GM23248 (cell line): ENCODE data around the gene CTNND2. TPM values are rescaled to one million over a fixed set of nuclear protein-coding genes. Genes with fewer than 3 reads are reported as not detected.

Source experiments
- DNase-seq: peaks from one replicate; pipeline ENCODE4 v3.0.0-alpha.2; 2015
- H2AFZ ChIP-seq: fragments of 200-600 bp; sonication (generic); 2 replicates; pipeline ENCODE4 v1.6.1; 2016; ENCODE audit warnings: antibody characterized with exemption
- H3F3A ChIP-seq: fragments of 200-600 bp; sonication (generic); 2 replicates; pipeline ENCODE4 v1.6.1; 2016; ENCODE audit warnings: mild to moderate bottlenecking, antibody characterized with exemption, mixed run types; ENCODE audit not compliant: insufficient read depth
- H3K27ac ChIP-seq: fragments of 200-600 bp; sonication (generic); 2 replicates; pipeline ENCODE4 v1.5.1; 2016; ENCODE audit warnings: mild to moderate bottlenecking
- H3K27me3 ChIP-seq: fragments of 200-600 bp; sonication (generic); replicated peaks from 2 replicates; pipeline ENCODE4 v1.6.1; 2016; ENCODE audit warnings: mild to moderate bottlenecking; ENCODE audit not compliant: insufficient read depth
- H3K36me3 ChIP-seq: fragments of 200-600 bp; sonication (generic); 2 replicates; pipeline ENCODE4 v1.6.1; 2016; ENCODE audit warnings: low read depth, mild to moderate bottlenecking
- H3K4me1 ChIP-seq: fragments of 200-600 bp; sonication (generic); 2 replicates; pipeline ENCODE4 v1.6.1; 2016; ENCODE audit warnings: mild to moderate bottlenecking; ENCODE audit not compliant: insufficient read depth
- H3K4me2 ChIP-seq: fragments of 200-600 bp; sonication (generic); one replicate; pipeline ENCODE4 v1.6.1; 2016; ENCODE audit warnings: mild to moderate bottlenecking; ENCODE audit not compliant: unreplicated experiment
- H3K4me3 ChIP-seq: fragments of 200-600 bp; sonication (generic); 2 replicates; pipeline ENCODE4 v1.5.1; 2016; ENCODE audit warnings: mild to moderate bottlenecking
- H3K79me2 ChIP-seq: fragments of 200-600 bp; sonication (generic); 2 replicates; pipeline ENCODE4 v1.6.1; 2016; ENCODE audit warnings: mild to moderate bottlenecking; ENCODE audit not compliant: insufficient read depth
- H3K9ac ChIP-seq: fragments of 200-600 bp; sonication (generic); 2 replicates; pipeline ENCODE4 v1.6.1; 2016; ENCODE audit warnings: mild to moderate bottlenecking
- H3K9me2 ChIP-seq: fragments of 200-600 bp; sonication (generic); 2 replicates; pipeline ENCODE4 v1.6.1; 2016; ENCODE audit warnings: mixed run types, mild to moderate bottlenecking, moderate library complexity; ENCODE audit not compliant: insufficient read depth
- H3K9me3 ChIP-seq: fragments of 200-600 bp; sonication (generic); one replicate; pipeline ENCODE4 v1.6.1; 2017; ENCODE audit warnings: low read depth
- H4K20me1 ChIP-seq: fragments of 200-600 bp; sonication (generic); 2 replicates; pipeline ENCODE4 v1.6.0; 2016; ENCODE audit not compliant: insufficient read depth
- EZH2 ChIP-seq: fragments of 200-600 bp; sonication (generic); IDR thresholded peaks from 2 replicates; pipeline ENCODE4 v1.6.1; 2018; ENCODE audit warnings: antibody characterized with exemption, mild to moderate bottlenecking; ENCODE audit not compliant: insufficient read depth, poor library complexity, severe bottlenecking
- EZH2phosphoT487 ChIP-seq: fragments of 200-600 bp; sonication (generic); IDR thresholded peaks from 2 replicates; pipeline ENCODE4 v1.6.1; 2018; ENCODE audit warnings: antibody characterized with exemption, moderate library complexity, mild to moderate bottlenecking, low read depth; ENCODE audit not compliant: insufficient read depth
- WGBS, 2 experiments: methylation state at CpG; one replicate each; pipeline ENCODE4 v1.1.6; 2015 to 2017; ENCODE audit warnings: low lambda C conversion rate in 2 of 2, low coverage in 1 of 2; ENCODE audit errors: missing lambda C conversion rate in 2 of 2; 5-methylcytosine and 5-hydroxymethylcytosine counted together
- in situ Hi-C: fragments of 300-500 bp; cut with MboI; formaldehyde crosslinking; loops from 2 replicates; pipeline ENCODE4 v1.15.0; 2020
- polyA plus RNA-seq: library from polyadenylated mRNA; unstranded; fragments of >200 nt; fragmentation: Nextera tagmentation; extraction: Ambion mirVana; gene quantifications from 2 replicates; pipeline ENCODE4 v1.2.1, GENCODE V29; 2016
- total RNA-seq: library from RNA; depleted of rRNA; stranded (reverse); fragments of >200 nt; shearing (Covaris generic); gene quantifications from 2 replicates; pipeline ENCODE4 v1.2.3, GENCODE V29; 2014

Gene CTNND2
- total and polyA plus RNA-seq, 2 experiments from 2014 or later = not detected

- Histone ChIP-seq H2AFZ (no peak overlapping the region), H4K20me1 (no peaks in the 10 kb centered on the region), H3F3A (no peaks in the 10 kb centered on the region), H3K4me2 (no peak overlapping the region), H3K9me3 (no peaks in the 10 kb centered on the region), H3K4me3 (no peak overlapping the region), H3K27me3 (no peaks in the 10 kb centered on the region), H3K9ac (no peak overlapping the region), H3K27ac (no peak overlapping the region), H3K79me2 (no peaks in the 10 kb centered on the region), H3K36me3 (no peaks in the 10 kb centered on the region), H3K4me1 (no peaks in the 10 kb centered on the region), H3K9me2 (no peaks in the 10 kb centered on the region)
- no peak for DNase-seq
- TF ChIP-seq EZH2phosphoT487 = no peak
- no peak for TF ChIP-seq EZH2
- in situ Hi-C loops = no loop called here
- 44% methylated on average over 4 of the region's 4 CpGs for WGBS, 2 experiments
Measured at GRCh38 chr5:11579351-11579750, 324.9 kb downstream of the CTNND2 start.

- H3K79me2 ChIP-seq = no peaks in the 10 kb centered on the region
- DNase-seq = no peak
- H3K4me2 ChIP-seq = no peak overlapping the region
- no peak overlapping the region for H3K27ac ChIP-seq
- H3K4me1 ChIP-seq = no peaks in the 10 kb centered on the region
- H3F3A ChIP-seq = no peaks in the 10 kb centered on the region
- in situ Hi-C loops = no loop called here
- no peaks in the 10 kb centered on the region for H3K9me2 ChIP-seq
- TF ChIP-seq EZH2 = no peak
- TF ChIP-seq EZH2phosphoT487 = no peak
- no peak overlapping the region for H3K4me3 ChIP-seq
- no peaks in the 10 kb centered on the region for H3K27me3 ChIP-seq
- H3K9ac ChIP-seq = no peak overlapping the region
- H4K20me1 ChIP-seq = no peaks in the 10 kb centered on the region
- no peaks in the 10 kb centered on the region for H3K36me3 ChIP-seq
- H2AFZ ChIP-seq = no peak overlapping the region
- 22 to 25% methylated on average over 2 of the region's 2 CpGs for WGBS, 2 experiments
- H3K9me3 ChIP-seq = no peaks in the 10 kb centered on the region
Measured at GRCh38 chr5:11574787-11575186, 329.5 kb downstream of the CTNND2 start.

GRCh38 chr5:11573140-11573992 lies 330.9 kb downstream of the CTNND2 start:
- no peaks in the 10 kb centered on the region for H4K20me1 ChIP-seq
- no peaks in the 10 kb centered on the region for H3K36me3 ChIP-seq
- no peaks in the 10 kb centered on the region for H3K4me1 ChIP-seq
- H3K27ac ChIP-seq = no peak overlapping the region
- in situ Hi-C loops = no loop called here
- H2AFZ ChIP-seq = no peak overlapping the region
- H3K79me2 ChIP-seq = no peaks in the 10 kb centered on the region
- no peaks in the 10 kb centered on the region for H3F3A ChIP-seq
- DNase-seq = no peak
- 12% methylated on average over 5 of the region's 5 CpGs for WGBS, 2 experiments
- H3K9ac ChIP-seq = no peak overlapping the region
- no peak overlapping the region for H3K4me2 ChIP-seq
- no peaks in the 10 kb centered on the region for H3K9me3 ChIP-seq
- no peak overlapping the region for H3K4me3 ChIP-seq
- TF ChIP-seq EZH2 = no peak
- no peak for TF ChIP-seq EZH2phosphoT487
- H3K27me3 ChIP-seq = no peaks in the 10 kb centered on the region
- no peaks in the 10 kb centered on the region for H3K9me2 ChIP-seq

GRCh38 chr5:11564706-11565105 lies 339.5 kb downstream of the CTNND2 start:
- Histone ChIP-seq H3K4me3 (no peak overlapping the region), H4K20me1 (no peaks in the 10 kb centered on the region), H3K9me2 (no peaks in the 10 kb centered on the region), H3K4me1 (no peaks in the 10 kb centered on the region), H2AFZ (no peak overlapping the region), H3K27me3 (no peaks in the 10 kb centered on the region), H3K36me3 (no peaks in the 10 kb centered on the region), H3F3A (no peaks in the 10 kb centered on the region), H3K27ac (no peak overlapping the region), H3K4me2 (no peak overlapping the region), H3K9me3 (no peaks in the 10 kb centered on the region), H3K9ac (no peak overlapping the region), H3K79me2 (no peaks in the 10 kb centered on the region)
- 29 to 36% methylated on average over 12 of the region's 12 CpGs for WGBS, 2 experiments
- no peak for TF ChIP-seq EZH2
- no peak for TF ChIP-seq EZH2phosphoT487
- in situ Hi-C loops = no loop called here
- no peak for DNase-seq

- H3K79me2 ChIP-seq = no peaks in the 10 kb centered on the region
Measured at GRCh38 chr5:11563822-11564221, 340.4 kb downstream of the CTNND2 start.

More at GRCh38 chr5:11563822-11564221, 340.4 kb downstream of the CTNND2 start:
- Histone ChIP-seq H4K20me1 (no peaks in the 10 kb centered on the region), H3K4me3 (no peak overlapping the region), H3K9ac (no peak overlapping the region), H2AFZ (no peak overlapping the region), H3K36me3 (no peaks in the 10 kb centered on the region), H3F3A (no peaks in the 10 kb centered on the region), H3K4me2 (no peak overlapping the region), H3K4me1 (no peaks in the 10 kb centered on the region), H3K27me3 (no peaks in the 10 kb centered on the region), H3K9me2 (no peaks in the 10 kb centered on the region), H3K27ac (no peak overlapping the region), H3K9me3 (no peaks in the 10 kb centered on the region)
- TF ChIP-seq EZH2 (no peak), EZH2phosphoT487 (no peak)
- WGBS, 2 experiments = 29 to 33% methylated on average over 2 of the region's 2 CpGs
- no peak for DNase-seq
- in situ Hi-C loops = no loop called here
